Skeletal muscle cell (primary cell): ENCODE measurements around the gene CREB3L2.
A peak's percentile ranks its signal among the peaks of the same experiment; 100 is the strongest.

Source experiments
- DNase-seq: peaks from one replicate; pipeline ENCODE4 v3.0.0-alpha.2; 2010; ENCODE audit warnings: low read depth
- H3K4me3 ChIP-seq: 2 replicates; pipeline ENCODE4 v1.5.1; 2011; ENCODE audit warnings: low read depth, mild to moderate bottlenecking, control low read depth, low read length, moderate library complexity

The CREB3L2 gene

GRCh38 chr7:137888241-137888640, 113.6 kb downstream of the CREB3L2 start:
- no peak for DNase-seq
- no peak overlapping the region for H3K4me3 ChIP-seq

- H3K4me3 ChIP-seq = no peak overlapping the region
Measured at GRCh38 chr7:137886746-137887145, 115.1 kb downstream of the CREB3L2 start.

GRCh38 chr7:137886281-137886680, 115.6 kb downstream of the CREB3L2 start:
- H3K4me3 ChIP-seq = no peak overlapping the region
- no peak for DNase-seq

More at GRCh38 chr7:137886746-137887145, 115.1 kb downstream of the CREB3L2 start:
- no peak for DNase-seq

DNA sequence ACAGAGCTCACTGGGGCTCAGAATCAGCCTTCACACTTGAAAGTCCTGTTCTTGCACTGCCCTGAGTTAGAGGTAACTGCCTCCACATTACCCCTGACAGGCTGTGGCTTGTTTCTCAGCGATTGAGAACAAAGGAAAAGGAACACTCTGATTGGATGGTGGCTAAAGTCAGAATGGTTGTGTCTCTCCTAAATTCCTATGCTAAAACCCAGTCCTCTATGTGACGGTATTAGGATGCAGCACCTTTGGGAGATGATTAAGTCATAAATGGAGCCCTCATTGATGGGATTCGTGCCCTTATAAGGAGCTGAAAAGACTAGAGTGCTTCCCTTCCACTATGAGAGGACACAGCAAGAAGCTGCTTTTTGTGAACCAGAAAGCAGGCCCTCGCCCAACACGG, 116.2 kb downstream of the CREB3L2 start:
- DNase-seq = no peak
- H3K4me3 ChIP-seq = no peak overlapping the region

- DNase-seq = no peak
- no peak overlapping the region for H3K4me3 ChIP-seq
Measured at GRCh38 chr7:137882806-137883205, 119.1 kb downstream of the CREB3L2 start.

GRCh38 chr7:137882261-137882668, 119.6 kb downstream of the CREB3L2 start:
- peak; percentile 97 for DNase-seq
- no peak overlapping the region for H3K4me3 ChIP-seq

GRCh38 chr7:137881607-137882260, 120.2 kb downstream of the CREB3L2 start:
- DNase-seq = no peak
- H3K4me3 ChIP-seq = no peak overlapping the region

GRCh38 chr7:137880432-137880831, 121.5 kb downstream of the CREB3L2 start:
- DNase-seq = peak; percentile 75
- H3K4me3 ChIP-seq = no peak overlapping the region

DNA sequence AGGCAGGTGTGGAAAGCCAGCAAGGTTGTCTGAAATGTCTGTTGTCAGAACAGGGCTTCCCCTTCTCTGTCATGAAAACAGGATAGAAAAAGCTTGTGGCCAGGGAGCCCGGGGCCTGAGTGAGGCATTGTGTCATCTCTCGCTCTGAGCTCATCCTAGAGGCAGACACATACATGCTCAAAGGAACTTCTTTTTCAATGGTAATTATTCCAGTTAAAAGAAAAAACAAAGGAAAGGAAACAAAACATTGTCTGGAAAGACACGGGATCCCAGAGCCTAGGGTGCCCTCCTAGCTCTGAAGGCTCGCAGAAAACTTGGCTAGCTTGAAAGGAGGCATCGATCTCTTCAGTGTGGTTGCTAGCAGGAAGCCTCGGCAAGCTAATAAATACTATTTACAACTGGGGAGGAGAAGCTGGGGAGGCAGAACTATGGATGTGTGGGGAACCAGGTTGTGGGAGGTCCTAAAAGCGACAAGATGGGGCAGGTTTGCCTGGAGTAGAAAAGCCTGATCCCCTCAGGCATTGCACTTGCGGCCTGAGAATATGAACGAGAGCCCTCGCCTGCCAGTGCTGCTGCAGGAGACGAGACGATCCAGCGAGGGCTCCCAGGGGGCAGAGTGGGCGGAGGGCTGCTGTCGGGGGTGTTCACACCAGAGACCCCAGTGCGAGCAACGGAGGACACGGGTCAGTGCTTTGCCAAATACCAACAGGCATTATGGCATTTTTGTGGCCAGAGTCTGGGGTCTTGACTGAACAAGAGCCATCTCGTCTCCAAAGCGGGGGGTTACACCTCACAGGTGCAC, 122.3 kb downstream of the CREB3L2 start:
- no peak overlapping the region for H3K4me3 ChIP-seq
- peak; percentile 49 for DNase-seq

GRCh38 chr7:137878333-137878961, 123.4 kb downstream of the CREB3L2 start:
- peak; percentile 32 for DNase-seq
- no peak overlapping the region for H3K4me3 ChIP-seq

DNA sequence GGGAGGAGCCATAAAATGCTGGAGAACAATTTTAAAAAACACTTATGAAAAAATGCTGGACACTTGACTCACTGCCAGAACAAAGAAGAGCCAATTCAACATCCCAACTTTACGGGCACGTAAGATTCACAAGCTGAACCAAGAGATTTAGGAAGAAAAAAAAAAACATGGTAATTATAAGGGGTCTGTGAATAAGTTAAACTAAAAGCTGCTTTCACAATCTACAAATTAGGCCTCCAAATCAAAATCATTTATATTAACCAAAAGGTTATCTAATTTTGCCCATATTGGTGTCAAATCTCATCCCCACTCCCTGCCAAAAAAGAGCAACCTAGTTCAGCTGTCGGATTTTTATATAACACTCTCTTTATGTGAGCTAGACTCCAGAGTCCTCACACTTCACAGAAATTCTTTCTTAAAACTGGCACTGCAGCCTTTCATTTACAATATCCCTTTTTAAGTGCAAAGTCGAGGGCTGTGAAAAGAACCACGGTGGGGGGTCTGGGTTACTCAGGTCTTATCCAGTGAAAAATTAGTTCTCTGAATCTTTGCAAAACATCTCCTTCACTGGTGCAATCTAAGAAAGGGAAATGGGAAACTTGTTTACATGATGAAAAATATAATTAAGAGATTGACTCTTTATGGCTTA, 124.7 kb downstream of the CREB3L2 start:
- no peak for DNase-seq
- no peak overlapping the region for H3K4me3 ChIP-seq

DNA sequence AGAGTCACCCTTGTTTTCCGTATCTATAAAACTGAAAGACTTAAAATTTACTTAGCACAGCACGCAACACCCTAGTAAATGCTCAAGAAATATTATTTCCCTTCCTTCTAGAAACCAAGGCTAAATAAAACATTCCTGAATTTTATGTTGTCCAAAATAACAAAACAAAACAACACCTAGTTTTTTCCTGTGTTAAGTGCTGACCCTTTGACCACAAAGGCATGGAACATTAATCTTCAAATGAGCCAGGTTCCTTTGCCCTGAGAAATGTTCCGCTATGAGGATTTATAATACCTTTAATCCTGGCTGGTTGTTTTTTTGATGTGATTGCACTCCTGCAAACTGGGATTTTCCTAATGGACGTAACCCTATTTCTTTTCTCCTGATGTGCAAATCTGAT, 126.1 kb downstream of the CREB3L2 start:
- DNase-seq = no peak

GRCh38 chr7:137873979-137874777, 127.7 kb downstream of the CREB3L2 start:
- no peak overlapping the region for H3K4me3 ChIP-seq
- DNase-seq = peak; percentile 98

More for the DNA sequence above, 126.1 kb downstream of the CREB3L2 start:
- no peak overlapping the region for H3K4me3 ChIP-seq

DNA sequence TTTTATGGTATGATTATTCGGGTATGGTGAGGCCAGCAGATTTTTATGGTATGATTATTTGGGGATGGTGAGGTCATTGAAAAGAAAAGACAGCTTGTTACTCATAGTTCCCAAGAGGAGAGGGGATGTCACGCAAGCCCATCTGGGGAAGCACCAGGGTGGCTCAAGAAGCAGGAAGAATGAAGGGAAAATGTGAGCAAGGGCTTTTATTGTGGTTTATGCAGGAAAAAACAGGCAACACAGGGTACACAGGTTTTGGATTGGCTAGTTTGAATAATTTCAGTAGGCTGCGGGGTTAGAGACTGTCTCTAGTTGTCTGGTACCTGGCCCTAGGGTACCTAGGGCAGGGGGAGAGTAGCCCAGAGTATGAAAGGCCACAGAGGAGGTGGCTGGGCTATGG, 128.4 kb downstream of the CREB3L2 start:
- DNase-seq = peak; percentile 83
- H3K4me3 ChIP-seq = no peak overlapping the region

- no peak overlapping the region for H3K4me3 ChIP-seq
- DNase-seq = no peak
Measured at GRCh38 chr7:137871170-137871915, 130.5 kb downstream of the CREB3L2 start.

DNA sequence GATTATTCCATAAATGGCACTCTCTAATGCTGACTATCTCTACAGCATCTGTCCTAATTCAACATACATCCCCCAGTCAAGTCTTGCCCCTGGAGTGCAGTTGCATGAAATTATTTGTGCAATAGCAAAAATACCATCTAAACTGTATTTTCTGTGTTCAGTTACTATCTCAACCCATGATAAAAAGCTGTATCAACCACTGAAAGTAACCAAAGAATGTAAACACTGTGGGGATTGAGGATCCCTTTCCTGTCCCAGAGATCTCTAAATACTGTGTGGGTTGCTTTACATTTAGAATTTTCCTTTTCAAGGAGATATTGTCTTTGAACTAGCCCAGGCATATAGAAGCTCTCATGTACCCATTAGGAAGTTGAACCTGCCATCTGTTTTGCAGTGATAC, 131.2 kb downstream of the CREB3L2 start:
- no peak for DNase-seq
- H3K4me3 ChIP-seq = no peak overlapping the region

DNA sequence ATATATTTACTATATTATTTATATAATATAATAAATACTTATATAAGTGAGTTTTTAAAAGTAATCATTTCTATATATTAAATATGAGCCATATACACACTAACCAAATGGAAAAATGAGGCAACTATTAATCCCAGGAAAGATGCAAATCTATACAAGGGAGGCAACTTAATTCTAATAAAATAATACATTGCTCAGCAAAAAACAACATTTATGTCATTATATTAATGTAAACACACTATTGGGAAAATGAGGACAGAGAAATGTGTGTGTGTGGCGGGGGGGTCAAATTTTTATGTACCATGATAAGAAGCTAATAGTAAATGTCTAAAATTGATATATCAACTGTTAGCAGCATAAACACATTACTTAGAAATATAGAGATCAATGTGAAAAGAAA, 131.8 kb downstream of the CREB3L2 start:
- no peak for DNase-seq
- H3K4me3 ChIP-seq = no peak overlapping the region

- H3K4me3 ChIP-seq = no peak overlapping the region
- no peak for DNase-seq
Measured at GRCh38 chr7:137869260-137869659, 132.6 kb downstream of the CREB3L2 start.

DNA sequence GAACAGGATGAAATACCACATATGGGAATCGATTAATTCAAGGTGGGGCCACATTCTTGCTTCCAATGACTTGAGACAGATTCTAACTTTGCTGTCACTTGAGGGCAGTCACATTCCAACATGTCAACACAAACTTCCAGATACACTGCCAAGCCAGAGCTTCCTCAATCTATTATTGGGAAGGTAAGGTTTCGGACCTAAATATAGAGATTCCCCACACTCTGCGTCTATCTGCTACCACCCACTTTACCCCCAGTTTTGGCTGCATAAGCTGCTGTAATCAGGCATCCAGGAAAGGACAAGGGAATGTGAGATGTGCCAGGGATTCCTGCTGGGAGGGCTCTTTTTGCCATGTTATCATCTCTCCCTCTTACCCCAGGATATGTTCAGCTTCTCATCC, 134.6 kb downstream of the CREB3L2 start:
- DNase-seq = no peak
- no peak overlapping the region for H3K4me3 ChIP-seq
